ENCODE data around the gene DNAJC22.
"Not testable (repeated sequence)": the region's sequence is repeated elsewhere in the genome, so short reads cannot be mapped to it uniquely, and the experiment has no call there.

The DNAJC22 gene

DNA sequence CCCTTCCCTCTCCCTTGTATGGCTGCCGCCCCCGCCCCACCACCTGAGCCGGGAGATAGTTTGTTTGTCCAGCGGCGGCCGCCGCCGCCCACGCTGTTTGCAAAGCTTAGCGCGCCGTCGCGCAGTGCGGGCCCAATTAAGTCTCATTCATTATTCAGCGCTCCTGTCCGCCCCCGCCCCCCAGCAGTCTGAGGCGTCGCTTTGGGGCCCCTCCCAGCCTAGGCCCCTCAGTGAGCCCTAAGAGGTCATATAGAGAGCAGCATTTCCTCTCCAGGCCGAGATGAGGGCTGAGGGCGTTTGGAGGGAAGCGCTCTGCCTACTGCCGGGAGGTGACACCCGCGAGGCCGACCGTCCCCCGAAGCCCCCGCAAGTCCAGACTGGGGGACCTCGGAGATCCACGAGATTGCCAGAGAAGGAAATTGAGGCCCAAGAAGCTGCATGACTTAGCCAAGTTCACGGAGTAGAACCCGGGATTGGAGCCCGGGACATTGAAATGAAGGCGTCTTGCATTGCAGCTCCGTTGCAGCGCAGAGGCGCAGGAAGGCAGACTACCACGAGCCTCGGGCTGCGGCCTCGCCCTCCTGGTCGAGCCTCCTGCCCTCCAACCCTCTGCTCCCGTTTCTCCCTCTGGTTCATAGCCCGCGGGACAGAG lies at the start of gene DNAJC22:
Gene DNAJC22, plus strand, starts transcription at position 230 of the 652 bp plus-strand sequence. CDS start 1,985 bp downstream, outside the sequence.
- peak; percentile 25 for DNase-seq

DNA sequence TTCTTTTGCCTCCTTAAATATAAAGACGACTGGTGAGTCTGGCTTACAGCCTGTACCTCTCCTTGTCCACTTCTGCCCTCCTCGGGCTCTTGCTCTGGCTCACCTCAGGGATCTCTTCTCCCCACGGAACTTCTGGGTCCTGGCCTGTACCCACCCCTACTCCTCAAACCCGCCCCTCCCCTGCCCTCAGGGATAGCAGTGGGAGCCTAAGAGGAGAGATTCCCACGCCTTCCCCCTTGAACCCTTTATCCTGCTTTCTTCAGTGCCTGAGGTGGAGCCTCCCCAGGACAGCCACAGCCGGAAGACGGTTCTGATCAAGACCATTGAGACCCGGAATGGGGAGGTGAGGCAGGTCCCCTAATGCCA lies 49.0 kb upstream of the DNAJC22 start:
- DNase-seq = no peak

DNA sequence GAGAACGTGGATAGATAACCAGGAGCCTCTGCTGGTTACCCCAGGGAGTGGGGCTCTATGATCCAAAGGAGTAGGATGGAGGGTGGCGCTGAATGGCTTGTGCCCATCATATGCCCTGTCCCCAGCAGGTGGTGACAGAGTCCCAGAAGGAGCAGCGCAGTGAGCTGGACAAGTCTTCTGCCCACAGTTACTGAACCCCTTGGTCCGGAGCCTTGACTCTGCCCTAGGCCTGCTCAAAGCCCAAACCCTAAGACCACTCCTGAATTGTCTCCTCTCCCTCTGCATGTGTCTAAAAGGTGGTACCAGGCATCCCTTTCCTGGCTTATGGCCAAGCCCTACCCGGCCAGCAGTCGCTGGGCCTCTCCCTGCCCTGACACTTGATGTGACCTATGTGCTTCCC lies 48.5 kb upstream of the DNAJC22 start:
- DNase-seq = no peak

DNA sequence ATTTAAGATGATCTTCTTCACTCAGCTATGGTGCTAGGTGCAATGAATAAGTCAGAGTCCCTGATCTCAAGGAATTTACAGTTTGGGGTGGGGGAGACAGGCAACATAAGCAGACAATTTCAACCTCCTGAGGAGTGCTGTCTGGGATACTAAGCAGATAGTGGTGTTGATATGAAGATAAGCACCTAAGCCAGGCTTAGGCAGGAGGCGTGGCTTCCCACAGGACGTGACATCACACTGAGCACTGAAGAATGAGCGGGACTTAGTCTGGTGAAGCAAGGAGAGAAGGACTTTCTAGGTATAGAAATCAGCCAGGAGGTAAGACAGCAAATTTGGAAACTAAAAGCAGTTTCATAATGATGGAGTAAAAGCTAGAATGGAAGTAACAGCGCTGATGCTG lies 44.9 kb upstream of the DNAJC22 start:
- DNase-seq = no peak

DNA sequence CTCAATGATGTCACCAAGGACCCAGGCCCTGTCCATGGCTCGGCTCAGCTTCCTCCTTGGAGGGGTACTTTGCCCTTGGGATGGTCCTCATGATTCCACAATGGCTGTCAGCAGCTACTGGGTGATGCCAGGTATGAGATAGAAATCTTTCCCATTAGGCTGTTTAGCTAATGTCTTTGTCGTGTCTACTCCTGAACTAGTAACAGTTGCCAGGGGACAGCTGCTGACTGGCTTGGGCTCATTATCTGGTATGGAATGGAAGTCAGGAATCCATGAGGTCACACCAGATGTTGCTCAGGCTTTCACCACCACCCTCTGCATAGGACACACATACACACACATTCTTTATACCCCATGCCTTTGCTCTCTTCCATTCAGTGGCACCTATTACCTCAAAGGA lies 42.5 kb upstream of the DNAJC22 start:
- no peak for DNase-seq

DNA sequence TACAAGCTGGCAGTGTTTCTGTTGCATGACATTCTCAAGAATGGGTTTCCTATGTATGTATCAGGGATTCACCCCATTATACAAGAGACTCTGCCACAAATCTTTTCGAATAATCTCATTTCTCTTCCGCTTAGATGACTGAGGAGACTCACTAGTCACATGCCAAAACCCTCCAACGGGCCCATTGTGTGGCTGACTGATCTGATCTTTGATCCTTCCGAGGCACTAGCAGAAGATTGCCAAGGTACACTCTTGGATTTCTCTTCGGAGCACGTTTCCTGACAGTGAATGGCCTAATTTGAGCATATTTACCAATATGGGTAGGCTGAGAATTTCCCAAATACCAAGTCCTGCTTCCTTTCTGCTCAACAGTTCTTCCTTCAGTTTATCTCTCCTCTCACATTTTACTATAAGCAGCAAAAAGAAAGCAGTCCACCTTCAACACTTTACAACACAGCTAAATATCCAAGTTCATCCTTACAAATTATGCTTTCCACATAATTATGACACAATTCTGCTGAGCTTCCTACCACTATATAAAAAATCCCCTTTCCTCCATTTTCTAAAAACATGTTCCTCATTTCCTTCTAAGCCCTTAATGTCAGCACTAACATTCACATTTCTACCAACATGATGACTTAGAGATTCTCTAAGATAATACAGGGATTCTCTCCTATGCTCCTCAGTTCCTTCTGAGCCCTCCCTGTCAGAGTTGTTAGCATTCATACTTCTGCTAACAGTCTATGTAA lies 40.8 kb upstream of the DNAJC22 start:
- no peak for DNase-seq

DNA sequence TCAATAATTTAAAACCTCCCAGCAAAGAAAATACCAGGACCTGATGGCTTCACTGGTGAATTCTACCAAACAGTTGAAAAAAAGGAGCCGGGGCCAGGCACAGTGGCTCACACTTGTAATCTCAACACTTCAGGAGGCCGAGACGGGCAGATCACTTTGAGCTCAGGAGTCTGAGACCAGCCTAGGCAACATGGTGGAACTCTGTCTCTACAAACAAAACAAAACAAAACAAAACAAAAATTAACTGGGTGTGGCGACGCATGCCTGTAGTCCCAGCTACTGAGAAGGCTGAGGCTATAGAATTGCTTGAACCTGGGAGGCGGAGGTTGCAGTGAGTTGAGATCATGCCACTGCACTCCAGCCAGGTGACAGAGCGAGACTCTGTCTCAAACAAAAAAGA lies 37.3 kb upstream of the DNAJC22 start:
- no peak for DNase-seq

DNA sequence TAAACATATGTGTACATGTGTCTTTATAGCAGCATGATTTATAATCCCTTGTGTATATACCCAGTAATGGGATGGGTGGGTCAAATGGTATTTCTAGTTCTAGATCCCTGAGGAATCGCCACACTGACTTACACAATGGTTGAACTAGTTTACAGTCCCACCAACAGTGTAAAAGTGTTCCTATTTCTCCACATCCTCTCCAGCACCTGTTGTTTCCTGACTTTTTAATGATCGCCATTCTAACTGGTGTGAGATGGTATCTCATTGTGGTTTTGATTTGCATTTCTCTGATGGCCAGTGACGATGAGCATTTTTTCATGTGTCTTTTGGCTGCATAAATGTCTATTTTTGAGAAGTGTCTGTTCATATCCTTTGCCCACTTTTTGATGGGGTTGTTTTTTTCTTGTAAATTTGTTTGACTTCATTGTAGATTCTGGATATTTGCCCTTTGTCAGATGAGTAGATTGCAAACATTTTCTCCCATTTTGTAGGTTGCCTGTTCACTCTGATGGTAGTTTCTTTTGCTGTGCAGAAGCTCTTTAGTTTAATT lies 36.2 kb upstream of the DNAJC22 start:
- not testable (repeated sequence) for DNase-seq

DNA sequence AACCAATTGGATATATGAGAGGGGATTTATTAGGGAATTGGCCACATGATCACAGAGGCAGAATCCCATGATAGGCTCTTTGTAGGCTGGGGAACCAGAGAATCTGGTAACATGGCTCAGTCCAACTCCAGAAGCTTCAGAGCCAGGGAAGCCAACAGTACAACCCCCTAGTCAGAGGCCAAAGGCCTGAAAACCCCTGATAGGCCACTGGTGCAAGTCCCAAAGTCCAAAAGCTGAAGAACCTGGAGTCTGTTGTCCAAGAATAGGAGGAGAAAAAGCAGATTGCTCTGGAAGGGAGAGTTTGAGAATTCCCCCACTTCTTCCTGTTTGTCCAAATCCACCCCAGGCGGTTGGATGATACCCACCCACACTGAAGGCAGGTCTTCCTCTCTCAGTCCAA lies 31.9 kb upstream of the DNAJC22 start:
- DNase-seq = no peak

DNA sequence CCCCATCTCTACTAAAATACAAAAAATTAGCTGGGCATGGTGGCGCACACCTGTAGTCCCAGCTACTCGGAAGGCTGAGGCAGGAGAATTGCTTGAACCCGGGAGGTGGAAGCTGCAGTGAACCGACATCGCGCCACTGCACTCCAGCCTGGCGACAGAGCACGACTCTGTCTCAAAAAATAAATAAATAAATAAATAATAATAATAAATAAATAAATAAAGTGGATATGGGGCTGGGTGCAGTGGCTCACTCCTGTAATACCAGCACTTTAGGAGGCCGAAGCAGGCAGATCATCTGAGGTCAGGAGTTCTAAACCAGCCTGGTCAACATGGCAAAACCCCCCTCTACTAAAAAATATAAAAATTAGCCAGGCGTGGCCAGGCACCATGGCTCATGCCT lies 29.6 kb upstream of the DNAJC22 start:
- DNase-seq = not testable (repeated sequence)

DNA sequence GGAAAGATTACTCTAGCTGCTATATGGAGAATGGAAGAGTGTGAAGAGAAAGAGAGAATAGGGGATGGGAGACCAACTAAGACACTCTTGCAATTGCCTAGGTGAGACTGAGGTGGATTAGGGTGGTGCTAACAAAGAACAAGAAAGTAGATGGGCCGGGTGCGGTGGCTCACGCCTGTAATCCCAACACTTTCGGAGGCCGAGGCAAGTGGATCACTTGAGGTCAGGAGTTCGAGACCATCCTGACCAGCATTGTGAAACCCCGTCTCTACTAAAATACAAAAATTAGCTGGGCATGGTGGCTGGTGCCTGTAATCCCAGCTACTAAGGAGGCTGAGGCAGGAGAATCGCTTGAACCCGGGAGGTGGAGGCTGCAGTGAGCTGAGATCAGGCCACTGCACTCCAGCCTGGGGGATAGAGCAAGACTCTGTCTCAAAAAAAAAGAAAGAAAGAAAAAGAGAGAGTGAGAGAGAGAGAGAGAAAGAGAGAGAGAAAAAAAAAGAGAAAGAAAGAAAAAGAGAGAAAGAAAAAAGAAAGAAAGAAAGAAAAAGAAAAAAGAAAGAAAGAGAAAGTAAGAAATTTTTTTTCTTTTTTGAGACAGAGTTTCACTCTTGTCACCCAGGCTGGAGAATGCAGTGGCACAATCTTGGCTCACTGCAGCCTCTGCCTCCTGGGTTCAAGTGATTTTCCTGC lies 26.1 kb upstream of the DNAJC22 start:
- DNase-seq = not testable (repeated sequence)

DNA sequence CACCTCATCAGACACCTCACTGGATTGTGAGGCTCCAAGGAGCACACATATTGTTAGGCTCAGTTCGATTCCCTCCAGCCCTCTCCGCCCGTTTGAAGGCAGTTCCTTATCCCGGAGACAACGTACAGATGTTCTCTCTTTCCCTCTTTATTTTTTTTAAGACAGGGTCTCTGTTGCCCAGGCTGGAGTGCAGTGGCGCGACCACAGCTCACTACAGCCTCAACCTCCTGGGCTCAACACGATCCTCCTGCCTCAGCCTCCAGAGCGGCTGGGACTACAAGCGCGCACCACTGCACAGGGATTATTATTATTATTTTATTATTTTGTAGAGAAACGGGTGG lies 24.4 kb upstream of the DNAJC22 start:
- DNase-seq = no peak

DNA sequence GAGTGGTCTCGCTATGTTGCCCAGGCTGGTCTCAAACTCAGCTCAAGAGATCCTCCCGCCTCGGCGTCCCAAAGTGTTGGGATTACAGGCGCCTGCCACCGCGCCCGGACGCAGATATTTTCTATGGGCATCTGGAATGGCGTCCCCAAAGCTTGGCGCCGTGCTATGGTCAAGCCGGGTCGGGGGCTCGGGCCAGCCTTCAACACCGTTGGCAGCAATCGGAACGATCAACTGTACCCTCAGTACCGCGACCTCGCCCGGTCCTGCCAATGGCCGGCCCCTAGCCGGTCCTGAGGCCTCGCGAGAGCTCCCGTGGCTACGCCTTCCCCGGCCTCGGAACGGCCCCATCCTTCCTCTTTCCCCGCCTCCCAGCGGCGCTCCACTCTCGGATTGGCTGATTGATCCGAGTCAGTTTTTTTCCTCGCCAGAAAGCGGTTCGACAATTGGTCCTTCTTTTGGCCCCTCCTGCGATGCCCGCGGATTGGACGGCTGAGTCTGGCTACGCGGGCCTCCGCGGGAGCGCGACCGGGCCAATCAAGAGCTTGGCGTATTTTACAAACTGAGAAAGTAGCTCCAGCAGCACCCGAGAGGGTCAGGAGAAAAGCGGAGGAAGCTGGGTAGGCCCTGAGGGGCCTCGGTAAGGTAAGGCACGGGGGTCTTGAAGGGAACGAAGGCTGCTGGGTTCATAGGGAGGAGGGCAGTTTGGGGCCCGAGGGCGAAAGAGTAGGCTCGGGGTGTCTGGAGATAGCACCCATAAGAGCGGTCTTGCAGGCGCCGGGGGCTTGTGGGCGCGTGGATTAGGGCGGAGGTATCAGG lies 23.8 kb upstream of the DNAJC22 start, which contains the start of gene TROAP:
Gene TROAP, plus strand, starts transcription at position 548 of the 816 bp plus-strand sequence. CDS start 354 bp downstream, outside the sequence.
- DNase-seq = peak; percentile 96

DNA sequence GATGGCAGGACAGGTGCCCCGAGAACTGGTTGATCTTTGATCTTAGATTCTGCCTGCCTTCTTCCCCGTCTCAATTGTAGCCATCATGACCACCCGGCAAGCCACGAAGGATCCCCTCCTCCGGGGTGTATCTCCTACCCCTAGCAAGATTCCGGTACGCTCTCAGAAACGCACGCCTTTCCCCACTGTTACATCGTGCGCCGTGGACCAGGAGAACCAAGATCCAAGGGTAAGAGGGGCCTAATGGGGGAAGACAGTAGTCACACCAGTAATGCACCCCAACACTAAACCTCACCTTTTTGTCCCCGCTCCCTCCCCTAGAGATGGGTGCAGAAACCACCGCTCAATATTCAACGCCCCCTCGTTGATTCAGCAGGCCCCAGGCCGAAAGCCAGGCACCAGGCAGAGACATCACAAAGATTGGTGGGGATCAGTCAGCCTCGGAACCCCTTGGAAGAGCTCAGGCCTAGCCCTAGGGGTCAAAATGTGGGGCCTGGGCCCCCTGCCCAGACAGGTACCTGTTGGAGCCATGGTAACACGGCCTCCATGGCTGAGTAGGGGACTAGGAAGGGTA lies 23.1 kb upstream of the DNAJC22 start:
- DNase-seq = no peak

DNA sequence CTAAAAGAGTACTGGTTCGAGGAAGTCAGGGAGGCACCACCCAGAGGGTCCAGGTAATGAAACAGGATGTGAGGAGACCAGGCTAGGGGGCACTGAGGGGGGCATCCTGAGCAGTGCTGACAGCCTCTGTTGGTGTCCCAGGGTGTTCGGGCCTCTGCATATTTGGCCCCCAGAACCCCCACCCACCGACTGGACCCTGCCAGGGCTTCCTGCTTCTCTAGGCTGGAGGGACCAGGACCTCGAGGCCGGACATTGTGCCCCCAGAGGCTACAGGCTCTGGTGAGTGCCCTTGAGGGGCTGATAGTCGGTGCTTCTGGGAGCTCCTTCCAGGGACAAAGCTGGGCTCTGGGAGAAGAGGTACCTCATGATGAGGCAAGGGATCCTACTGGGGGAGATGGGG lies 21.1 kb upstream of the DNAJC22 start:
- DNase-seq = no peak

DNA sequence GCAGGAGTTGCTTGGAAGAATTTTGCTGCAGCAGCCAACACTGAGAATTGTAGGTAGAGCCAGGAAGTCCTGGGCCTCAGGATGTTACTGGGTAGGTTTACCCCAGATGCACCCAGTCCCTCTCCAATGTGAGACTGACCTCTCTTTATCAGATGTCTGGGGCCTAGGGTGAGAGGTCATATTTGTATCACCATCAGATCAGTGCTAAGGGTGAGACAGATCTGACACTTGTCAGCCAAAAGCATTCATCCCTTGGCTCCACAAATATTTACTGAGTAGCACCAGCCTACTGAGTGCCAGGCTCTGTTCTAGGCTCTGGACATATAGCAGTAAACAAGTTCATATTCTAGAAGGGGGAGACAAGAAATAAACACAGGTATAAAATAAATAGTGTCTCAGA lies 19.3 kb upstream of the DNAJC22 start:
- DNase-seq = no peak

DNA sequence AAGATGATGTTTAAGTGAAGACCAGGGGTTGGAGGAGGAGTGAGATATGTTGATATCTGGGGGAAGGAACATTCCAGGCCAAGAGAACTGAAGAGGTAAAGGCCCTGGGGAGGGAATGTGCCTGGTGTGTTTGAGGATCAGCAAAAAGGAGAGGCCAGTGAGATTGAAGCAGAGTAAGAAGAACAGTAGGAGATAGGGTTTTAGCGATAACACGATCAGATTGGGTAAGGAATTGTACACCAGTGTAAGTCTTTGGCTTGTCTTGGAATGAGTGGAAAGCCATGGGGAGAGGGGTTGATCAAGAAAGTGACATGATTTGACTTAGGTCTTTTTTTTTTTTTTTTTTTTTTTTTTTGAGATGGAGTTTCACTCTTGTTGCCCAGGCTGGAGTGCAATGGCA lies 18.8 kb upstream of the DNAJC22 start:
- no peak for DNase-seq

DNA sequence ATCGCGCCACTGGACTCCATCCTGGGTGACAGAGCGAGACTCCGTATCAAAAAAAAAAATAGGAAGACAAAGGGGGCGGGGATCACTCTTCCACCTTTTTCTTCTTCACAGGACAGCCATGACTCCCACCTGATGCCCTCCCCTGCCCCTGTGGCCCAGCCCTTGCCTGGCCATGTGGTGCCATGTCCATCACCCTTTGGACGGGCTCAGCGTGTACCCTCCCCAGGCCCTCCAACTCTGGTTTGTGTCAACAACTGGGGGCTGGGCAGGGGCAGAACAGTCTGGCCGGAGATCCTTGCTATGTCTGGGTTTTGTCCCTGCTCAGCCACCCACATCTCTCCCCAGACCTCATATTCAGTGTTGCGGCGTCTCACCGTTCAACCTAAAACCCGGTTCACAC lies 17.9 kb upstream of the DNAJC22 start:
- no peak for DNase-seq

DNA sequence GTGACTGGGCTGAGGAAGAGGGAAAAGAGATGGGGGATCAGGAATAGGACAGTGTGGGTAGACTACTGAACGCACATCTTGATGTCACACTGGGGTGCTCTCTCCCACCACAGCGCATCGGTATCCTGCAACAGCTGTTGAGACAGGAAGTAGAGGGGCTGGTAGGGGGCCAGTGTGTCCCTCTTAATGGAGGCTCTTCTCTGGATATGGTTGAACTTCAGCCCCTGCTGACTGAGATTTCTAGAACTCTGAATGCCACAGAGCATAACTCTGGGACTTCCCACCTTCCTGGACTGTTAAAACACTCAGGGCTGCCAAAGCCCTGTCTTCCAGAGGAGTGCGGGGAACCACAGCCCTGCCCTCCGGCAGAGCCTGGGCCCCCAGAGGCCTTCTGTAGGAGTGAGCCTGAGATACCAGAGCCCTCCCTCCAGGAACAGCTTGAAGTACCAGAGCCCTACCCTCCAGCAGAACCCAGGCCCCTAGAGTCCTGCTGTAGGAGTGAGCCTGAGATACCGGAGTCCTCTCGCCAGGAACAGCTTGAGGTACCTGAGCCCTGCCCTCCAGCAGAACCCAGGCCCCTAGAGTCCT lies 16.6 kb upstream of the DNAJC22 start:
- no peak for DNase-seq

DNA sequence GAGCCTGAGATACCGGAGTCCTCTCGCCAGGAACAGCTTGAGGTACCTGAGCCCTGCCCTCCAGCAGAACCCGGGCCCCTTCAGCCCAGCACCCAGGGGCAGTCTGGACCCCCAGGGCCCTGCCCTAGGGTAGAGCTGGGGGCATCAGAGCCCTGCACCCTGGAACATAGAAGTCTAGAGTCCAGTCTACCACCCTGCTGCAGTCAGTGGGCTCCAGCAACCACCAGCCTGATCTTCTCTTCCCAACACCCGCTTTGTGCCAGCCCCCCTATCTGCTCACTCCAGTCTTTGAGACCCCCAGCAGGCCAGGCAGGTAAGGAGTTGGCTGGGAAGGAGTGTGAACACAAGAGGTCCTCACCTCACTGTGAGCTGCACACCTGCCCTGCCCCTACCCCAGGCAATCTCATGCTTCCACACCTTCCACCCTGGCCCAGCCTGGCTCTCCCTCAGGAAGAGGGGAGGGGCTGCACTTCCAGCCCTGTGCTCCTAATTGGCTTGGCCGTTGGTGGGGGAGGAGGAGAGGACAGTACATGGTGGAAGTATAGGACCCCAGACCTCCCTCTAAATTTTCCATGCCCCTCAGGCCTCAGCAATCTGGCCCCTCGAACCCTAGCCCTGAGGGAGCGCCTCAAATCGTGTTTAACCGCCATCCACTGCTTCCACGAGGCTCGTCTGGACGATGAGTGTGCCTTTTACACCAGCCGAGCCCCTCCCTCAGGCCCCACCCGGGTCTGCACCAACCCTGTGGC lies 15.9 kb upstream of the DNAJC22 start:
- DNase-seq = no peak
